Suppressor macrophage (primary cell): ENCODE data around the gene HPSE2.
A peak's percentile ranks its signal among the peaks of the same experiment; 100 is the strongest.

Source experiments
- DNase-seq, 4 experiments: peaks; one replicate each; pipeline ENCODE4 v3.0.0-alpha.2; 2020 to 2022

HPSE2 gene

DNA sequence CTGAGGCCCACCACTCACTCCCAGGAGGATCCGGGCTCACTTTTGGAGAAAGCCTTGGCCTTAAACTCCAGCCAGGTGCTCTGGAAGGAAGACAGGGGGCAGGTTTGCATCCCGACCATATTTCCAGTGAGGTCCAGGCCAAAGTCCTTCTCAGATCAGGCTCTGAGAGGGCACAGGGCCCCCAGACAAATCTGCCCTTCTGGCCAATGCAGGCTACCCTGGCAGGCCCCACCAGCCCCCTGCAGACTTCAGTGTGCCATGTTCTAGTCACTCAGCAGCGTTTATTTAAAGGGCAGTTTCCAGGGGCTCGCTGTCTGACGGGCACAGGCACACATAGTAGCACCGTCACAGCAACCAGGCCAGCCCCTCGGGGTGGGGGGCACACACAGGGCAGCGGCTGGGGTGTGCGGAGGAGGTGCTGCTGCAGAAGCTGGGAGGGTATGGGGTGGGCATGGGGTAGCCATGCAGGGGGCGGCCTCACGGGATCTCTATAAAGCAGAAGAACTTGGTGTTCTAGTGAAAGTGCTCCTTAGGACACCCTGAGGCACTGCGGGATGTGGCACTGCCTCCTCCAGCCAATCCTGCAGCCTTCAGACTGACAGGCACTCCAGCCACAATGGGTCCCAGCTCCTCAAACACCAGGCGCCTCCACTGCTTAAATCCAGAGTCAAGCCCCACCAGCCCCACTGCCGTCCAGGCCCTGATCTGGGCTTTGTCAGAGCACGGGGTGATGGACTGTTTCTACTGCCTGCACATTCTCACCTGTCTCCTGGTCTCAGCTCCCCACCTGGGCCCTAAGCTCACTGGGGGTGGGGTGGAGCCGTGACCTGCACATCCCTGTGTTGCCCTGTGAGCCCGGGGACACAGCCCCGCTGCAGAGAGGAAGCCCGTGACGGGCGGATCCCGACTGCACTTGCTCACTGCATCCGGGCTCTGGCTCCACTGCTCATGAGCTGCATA, 811.1 kb downstream of the HPSE2 start:
- DNase-seq = no peak

DNA sequence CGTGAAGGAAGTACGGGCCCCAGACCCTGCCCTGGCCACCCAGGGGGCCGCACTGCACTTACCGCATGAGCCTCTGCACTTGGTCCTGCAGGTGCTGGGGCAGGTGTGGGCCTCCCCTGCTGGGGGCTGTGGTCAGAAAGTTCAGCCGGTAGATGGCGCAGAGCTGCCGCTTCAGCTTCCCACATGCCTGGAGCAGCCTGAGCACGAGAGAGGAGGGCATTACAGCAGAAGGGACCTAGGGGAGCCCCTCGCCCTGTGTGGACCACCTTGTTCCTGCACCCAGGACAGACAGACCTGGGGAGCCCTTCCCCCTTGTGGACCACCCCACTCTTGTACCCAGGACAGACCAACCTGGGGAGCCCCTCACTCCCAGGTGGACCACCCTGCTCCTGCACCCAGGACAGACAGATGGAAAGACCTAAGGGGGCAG, 811.9 kb downstream of the HPSE2 start:
- no peak for DNase-seq

DNA sequence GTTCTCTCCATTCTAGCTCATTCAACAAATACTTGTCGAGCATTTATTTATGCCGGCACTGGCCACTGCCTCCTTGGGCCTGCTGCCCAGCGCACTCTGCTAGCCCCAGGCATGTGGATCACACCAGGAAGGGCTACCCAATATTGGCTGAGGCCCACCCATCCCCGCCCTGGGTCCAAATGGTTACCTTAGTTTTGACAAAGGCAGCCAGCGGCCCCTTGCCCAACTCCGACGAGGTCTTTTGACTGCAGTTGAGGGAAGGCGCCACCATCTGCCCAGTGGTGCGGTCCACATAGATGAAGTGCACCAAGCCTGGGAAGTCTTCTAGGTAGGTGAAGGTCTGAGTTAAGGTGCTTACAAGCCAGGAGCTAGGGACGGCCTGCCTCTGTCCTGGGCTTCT, 813.5 kb downstream of the HPSE2 start:
- DNase-seq = no peak

DNA sequence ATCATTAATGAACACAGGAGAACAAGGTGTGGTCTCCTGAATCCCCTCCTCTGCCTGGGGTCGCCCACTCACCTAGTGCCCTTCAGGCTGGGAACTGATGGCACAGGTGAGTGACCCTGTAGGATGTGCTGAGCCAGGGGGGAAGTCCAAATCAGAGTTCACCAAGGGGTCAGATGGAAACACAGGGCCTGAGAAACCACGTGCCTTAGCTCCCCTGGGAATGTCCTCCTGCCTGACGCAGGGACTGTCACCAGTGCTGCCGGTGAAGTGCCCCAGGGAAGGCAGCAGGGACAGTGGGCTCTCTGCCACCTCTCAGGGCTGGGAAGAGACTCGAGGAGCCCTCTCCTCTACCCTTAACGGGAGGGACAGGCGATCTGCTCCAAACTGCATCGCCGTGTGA, 814.9 kb downstream of the HPSE2 start:
- DNase-seq = no peak

DNA sequence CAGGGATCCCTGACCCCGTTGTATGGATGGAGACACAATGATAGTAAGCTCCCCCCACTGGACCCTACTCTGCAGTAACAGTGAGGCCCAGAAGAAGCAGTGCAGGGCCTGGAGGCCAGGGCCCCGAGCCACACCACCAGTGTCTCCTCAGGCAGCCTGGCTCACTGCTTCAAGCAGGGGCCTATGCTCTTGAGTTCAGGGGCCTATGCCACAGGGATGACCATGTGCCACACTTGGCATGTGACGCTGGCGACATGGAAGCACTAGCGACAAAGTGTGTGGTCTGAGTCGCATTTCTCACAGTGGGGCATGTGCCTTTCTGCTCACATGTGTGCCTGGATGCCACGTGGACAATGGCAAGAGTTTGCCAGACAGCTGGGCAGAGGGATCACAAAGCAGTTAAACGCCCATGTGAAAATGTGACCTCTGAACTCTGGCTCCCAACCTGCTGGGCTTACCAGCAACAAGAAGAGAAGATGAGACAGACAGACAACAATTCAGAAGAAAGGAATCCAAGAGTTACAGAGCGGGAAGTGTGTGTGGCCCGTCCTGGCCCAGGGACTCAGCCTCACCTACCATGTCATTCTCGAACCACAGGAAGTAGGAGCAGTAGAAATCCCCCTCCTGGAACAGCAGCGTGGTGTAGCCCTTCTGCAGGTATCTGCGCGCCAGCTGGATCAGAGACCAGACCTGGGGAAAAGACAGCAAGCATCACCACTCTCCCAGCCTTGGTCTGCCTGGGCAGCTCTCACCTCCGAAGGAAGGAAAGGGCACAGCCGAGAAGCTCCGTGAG, 816.0 kb downstream of the HPSE2 start:
- DNase-seq = no peak

DNA sequence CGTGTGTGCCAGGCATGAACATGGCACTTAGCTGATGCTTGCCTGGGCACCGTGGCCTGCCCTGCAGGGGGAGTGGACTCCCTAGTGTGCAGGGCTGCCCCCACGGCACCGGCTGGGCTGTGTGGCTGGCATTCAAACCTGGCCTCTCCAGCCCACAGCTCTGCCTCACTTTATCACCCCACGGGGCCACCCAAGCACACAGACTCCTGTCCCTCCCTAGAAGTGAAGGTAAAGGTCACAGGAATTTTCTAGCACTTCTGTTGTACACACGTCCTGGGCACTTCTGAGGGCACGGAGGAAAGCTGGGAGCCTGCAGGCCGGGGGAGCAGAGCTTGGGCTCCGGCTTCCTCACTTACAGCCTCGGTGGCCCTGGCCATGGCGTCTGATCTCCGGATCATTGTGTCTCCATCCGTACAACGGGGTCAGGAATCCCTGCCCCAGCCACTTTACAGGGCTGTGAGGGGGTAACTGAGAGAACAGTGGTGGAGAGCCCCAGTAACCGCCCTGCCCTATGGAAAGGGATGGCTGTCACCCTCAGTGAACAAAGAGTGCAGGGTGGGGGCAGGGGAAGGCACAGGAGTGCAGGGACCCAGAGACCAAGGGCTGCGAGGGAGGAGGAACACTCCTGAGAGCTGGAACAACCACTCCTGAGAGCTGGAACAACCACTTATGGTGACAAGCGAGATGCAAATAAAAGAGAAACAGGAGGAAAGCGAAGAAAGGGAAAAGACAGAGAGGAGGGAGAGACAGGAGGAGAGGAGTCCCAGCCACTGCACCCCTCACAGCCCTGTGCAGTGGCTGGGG, 816.8 kb downstream of the HPSE2 start:
- no peak for DNase-seq

DNA sequence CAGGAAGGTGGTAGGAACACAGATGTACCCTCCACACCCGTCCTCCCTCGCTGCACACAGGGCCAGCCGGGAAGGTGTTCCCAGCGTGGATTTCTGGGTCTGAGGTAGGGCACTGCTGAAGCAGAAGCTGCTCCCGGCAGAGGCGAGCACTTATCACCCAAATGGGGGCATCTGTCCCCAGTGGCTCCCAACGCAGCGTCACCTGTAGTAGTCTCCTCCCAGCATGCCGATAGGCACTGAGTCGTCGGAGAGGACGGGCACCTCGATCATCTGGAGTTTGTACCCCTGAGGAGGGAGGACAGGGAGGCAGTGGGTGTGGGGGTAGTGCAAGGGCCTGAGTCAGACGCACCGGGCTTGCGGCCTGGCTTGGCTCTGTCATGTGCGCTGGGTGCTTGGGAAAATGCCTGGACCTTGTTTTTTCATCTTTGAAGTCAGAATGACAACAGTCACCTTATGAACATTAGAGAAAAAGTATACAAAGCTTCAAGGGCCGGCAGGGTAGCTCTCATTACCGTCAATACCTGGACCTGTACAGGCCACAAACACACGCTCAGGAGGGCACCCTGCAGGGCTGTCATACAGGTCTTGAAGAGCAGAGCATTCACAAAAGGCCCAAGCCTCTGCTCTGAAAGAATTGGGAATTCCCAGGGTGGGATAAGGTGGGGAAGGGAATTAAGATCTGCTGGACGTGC, 817.5 kb downstream of the HPSE2 start:
- no peak for DNase-seq

DNA sequence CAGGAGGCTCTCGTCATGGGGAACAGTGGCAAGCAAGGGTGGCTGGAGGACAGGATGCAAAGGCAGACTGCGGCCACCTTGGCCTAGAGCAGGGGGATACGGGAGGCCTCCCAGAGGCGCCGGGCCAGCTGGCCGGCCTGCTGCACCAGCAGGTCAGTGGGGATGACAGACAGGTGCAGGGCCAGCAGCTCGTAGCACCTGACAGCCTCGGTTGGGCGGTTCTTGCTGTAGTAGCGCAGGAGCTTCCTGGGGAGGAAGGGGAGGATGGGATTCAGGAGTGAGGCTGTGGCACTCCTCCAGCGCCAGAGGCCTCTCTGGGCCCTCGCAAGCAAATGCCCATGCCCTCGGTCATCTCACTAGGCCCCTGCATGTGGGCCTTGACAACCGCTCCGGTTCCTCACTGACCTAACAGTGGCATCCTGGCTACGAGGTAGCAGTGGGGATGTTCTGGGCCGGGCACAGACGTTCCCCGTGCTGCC, 818.1 kb downstream of the HPSE2 start:
- DNase-seq = no peak

DNA sequence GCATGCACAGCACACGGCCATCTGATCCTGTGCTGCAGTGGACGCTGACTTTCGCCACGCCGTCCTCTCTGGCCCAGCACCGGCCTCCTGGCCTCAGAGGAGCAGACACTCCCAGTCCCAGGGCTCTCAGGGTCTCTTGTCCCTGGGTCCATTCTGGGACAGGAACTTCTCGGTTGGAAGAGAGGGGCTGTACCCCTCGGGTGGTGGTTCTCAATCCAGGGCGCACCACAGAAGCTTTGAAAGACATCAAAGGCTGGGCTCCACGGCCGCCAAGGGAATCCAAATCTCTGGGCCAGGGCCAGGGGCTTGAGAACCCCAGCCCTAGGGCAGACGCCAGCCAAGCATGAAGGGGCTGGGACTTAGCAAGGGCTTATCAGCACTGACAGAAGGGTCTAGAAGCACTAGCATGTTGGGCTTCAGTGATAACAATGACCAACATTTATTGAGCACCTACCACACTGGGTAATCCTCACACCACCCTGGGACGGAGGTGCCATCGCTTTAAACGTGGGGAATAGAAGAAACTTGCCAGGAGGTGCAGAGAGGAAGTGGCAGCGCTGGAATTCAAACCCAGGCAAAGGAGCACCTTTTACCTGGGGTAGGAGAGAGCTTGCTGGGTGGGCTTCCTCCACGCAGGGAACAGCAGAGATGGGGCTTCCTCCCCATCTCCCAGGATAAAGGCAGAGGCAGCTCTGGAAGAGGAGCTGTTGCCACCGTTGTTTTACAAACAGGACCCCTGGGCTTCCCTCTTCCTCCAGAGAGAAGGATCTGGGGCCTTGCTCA, 818.9 kb downstream of the HPSE2 start:
- no peak for DNase-seq

DNA sequence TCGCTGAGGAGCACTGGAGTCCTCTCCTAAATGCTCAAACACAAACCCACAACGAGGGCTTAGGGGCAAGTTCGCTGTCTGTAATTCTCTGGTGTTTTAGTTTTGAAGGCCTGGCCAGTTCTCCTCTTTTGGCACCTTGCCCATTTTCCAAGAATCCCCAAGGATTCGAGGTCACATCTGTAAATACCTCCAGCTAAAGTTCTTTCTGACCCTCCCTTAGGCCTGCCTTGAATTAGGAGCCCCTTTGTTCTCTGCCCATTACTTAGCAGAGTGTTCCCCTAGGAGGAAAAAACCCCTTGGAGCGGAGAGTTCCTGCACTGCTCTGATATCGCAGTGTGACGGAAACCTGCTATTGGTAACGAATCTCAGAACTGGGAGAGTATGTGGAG, 819.9 kb downstream of the HPSE2 start:
- no peak for DNase-seq

DNA sequence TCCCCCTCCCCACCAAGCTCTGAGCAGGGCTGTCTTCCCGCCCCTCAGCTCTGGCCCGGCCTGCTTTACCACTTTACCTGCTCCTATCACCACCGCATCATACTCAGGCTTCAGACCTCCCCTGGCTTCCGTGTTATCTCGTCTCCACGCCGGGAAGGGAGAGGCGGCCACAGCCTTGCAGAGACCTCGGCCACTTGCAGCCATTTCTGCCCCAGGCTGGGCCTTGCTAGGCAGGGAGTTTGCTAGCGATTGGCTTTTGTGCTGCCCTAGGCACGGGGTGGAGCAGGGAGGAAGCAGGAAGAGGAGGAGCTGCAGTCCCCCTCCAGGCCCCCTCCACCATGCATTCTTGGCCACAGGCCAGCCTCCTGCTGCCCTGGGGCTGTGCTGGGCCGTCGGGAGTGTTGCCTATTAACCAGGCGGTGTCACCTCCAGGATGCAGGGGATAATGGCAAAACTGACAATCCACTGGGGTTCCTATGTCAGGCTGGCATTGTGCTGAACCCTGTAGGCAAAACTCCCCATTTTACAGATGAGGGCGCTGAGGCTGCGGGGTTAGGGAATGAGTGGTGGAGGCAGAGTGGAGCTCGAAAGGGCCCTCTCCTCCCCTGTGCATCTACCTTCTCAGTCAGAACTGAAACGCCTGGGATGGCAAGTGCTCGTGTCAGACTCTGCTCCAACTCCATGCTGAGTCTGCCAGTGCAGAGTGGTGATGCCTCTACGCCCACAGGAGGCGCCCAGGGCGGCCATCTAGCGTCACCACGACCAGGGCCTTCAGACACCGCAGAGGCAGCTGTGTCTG, 820.5 kb downstream of the HPSE2 start, which contains the start of gene PYROXD2:
PYROXD2 (minus strand) TSS at position 251 of the 799 bp plus-strand sequence; CDS start at position 204, 47 bp downstream.
- peak; percentile 58 to 79 (median 72) for DNase-seq

DNA sequence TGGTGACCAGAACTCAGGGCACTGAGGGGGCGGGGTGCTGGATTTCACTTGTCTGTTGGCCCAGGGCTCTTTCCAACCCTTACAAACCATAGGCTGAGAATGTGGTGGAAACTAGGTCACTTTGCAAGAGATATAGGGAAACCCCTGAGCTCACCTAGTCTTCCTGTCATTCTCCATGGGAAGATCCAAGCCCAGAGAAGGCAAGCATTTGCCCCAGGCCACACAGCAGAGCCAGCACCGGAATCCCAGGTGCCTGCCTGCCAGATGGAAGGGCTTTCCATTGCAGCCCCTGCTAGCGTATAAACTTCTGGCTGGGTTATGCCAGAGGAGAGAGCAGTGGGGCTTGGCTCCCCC, 821.1 kb downstream of the HPSE2 start:
- no peak for DNase-seq

DNA sequence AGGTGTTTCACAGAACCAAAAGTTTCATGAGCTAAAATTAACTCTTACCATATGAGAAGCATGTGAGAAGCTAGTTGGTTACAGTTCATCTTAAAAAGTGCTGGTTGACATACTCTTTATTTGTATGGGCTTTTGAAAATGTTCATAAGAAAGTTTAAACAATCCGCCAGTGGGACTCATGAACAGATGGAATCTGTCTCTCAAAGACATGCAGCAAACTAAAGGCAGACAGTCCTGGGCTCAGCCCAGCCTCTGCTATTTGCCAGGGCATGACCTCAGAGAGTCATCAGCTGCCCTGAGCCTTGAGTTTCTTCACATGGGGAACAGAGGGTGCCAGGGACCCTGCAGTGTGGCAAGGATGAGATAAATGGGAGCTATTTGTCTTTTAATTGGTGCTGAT, 823.9 kb downstream of the HPSE2 start:
- no peak for DNase-seq

DNA sequence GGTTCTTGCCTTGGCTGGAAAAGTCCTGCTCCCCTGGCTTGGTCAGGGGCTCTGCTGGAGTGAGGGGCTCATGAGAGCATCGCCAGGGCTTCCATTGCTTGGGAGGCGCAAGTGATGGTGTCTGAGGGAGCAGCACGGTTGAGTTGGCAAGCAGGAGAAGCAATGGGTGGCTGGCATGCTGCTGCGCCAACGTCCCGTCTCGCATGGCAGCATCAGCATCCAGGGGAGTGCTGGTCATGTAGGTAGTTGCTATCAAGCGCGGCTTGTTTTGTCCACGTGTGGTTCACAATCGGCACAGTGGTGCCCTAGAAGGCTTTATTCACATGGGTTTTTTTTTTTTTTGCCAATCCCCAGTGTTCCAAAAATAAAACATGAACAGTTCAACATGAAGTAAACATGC, 824.5 kb downstream of the HPSE2 start:
- no peak for DNase-seq

DNA sequence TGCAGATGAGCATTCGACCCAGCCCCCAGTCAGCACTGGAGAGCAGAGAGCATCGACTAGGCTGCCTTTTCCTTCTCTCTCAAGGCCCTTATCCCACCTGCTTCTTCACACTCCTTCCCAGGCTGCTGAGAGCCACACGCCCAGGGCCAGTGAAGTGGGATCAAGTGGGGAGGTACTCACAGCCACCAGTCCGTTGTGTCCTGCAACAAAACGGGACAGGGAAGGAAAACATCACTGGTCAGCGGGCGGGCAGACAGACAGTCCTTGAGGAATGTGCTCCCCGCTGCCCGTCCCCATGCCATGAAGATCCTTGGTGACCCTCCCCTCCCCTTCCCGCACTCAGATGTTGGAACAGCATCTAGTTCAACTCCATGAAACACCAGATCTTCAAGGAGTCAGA, 824.9 kb downstream of the HPSE2 start:
- no peak for DNase-seq

DNA sequence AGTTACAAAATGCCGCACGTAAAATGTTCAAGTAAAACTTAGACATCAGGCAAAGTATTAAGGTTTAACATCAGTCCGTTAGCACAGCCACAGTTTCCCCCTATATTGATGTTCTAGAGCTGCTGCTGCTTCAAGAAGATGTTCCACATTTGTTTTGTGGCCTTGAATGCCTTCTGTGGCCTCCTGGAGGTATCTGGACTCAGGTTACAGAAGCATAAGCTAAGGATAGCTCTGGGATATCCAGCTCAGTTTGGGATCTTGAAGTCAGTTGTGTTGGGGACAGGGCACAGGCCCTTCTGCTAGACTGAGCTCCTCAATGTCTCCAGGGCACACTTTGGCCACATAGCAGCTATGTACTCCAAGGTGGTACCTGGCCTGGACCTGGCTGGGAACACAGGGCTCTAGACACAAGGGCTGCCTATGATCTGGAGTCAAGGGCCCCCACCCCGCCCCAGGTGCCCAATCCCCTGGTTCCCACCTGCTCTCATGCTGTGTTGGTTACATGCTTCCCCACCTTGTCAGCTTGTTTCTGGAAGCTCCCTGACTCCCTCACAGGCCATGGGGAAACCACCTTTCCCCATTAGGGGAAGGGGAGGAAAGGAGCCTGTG, 825.4 kb downstream of the HPSE2 start:
- no peak for DNase-seq

DNA sequence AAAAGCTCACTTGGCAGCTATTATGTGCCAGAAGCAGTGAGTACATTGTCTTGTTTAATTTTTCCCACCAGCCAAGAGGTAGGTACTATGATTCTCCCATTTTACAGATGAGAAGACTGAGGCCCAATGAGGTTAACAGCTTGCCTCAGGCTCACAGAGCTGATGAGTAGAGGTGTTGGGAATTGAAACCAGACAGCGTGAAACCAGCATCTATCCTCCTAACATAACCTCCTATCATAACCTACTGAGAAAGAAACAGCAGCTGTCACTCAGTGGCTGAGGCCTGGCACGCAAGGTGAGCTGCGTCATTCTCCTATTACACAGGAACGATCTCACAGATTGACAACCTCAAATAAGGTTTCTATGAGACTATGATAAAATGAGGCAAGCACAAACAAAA, 826.9 kb downstream of the HPSE2 start:
- no peak for DNase-seq

DNA sequence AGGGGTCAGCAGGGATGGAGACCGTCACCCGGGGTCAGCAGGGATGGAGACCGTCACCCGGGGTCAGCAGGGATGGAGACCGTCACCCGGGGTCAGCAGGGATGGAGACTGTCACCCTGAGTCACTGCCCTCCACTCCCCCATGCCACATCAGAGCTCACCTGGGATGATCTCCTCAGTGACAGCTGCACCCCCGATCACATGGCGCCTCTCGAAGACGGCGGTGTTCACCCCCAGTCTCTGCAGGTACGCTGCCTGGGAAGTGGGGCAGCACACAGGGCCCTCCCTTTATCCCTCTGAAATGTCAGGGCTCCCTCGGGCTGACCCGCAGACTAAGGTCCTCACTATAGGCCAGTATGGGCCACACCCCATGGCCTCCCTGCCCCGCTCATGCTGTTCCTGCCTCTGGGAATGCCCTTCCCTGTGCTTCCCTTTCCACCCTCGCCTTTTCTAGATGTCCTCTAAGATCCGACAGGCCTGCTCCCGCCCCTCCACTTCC, 827.9 kb downstream of the HPSE2 start:
- no peak for DNase-seq
